ENCODE data around the gene ACOT9.
A peak's percentile ranks its signal among the peaks of the same experiment; 100 is the strongest.
"Not testable (repeated sequence)": the region's sequence is repeated elsewhere in the genome, so short reads cannot be mapped to it uniquely, and the experiment has no call there.

ACOT9 gene

GRCh38 chrX:23662187-23662586, 80.9 kb downstream of the ACOT9 start:
- no peak for DNase-seq
- Mint-ChIP-seq H3K36me3 (ENCODE audit: insufficient read depth) (peaks cover 2% of the 10 kb centered on the region), H3K27me3 (no peaks in the 10 kb centered on the region), H3K4me3 (no peak overlapping the region), H3K27ac (peak overlapping the region; percentile 3 to 6), H3K9me3 (no peaks in the 10 kb centered on the region), H3K4me1 (ENCODE audit: low read depth in 2 of 2) (peaks cover 10 to 18% of the 10 kb centered on the region in 2 donors)
- ATAC-seq (replicated peaks): peak; percentile 79

DNA sequence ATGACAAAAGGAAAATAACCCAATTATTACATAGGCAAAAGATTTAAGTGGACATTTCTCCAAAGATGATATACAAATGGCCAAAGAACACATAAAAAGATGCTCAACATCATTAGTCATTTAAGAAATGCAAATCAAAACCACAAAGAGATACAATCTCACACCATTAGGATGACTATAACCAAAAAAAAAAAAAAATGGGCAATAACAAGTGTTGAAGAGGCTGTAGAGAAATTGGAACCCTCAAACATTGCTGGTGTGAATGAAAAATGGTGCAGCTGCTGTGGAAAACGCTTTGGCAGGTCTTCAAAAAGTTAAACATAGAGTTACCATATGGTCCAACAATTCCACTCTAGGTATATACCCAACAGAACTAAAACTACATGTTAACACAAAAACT, 81.4 kb downstream of the ACOT9 start:
- Mint-ChIP-seq H3K9me3 (no peaks in the 10 kb centered on the region), H3K4me3 (no peak overlapping the region), H3K27me3 (no peaks in the 10 kb centered on the region), H3K36me3 (ENCODE audit: insufficient read depth) (no peaks in the 10 kb centered on the region), H3K4me1 (ENCODE audit: low read depth in 2 of 2) (peaks cover 9 to 18% of the 10 kb centered on the region in 2 donors), H3K27ac (peak overlapping the region in 1 of 2 donors; percentile 6)
- DNase-seq (no peak), ATAC-seq (replicated peaks) (peak; percentile 24)

DNA sequence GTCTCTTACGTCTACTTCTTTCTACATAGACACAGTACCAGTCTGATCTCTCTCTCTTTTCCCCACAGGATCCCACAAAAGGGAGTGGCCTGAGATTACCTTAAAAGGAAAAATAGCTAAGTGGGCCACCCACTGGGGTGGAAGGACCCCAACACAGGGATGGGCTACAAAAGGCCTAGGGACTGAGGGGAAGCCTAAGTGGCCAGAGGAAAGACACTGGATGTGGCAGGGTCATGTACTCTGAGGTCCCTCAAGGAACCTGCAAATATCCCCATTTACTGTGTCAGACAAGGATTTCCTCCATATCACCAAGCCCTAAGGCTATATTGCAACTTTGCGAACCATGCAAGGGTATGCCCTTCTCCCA, 82.3 kb downstream of the ACOT9 start:
- H3K4me3 Mint-ChIP-seq: no peak overlapping the region
- no peak overlapping the region for H3K27ac Mint-ChIP-seq
- H3K27me3 Mint-ChIP-seq: no peaks in the 10 kb centered on the region
- H3K9me3 Mint-ChIP-seq: no peaks in the 10 kb centered on the region
- no peaks in the 10 kb centered on the region for H3K36me3 Mint-ChIP-seq (ENCODE audit: insufficient read depth)
- H3K4me1 Mint-ChIP-seq (ENCODE audit: low read depth in 2 of 2): peaks cover 5 to 18% of the 10 kb centered on the region in 2 donors
- no peak for DNase-seq
- no peak for ATAC-seq (replicated peaks)

DNA sequence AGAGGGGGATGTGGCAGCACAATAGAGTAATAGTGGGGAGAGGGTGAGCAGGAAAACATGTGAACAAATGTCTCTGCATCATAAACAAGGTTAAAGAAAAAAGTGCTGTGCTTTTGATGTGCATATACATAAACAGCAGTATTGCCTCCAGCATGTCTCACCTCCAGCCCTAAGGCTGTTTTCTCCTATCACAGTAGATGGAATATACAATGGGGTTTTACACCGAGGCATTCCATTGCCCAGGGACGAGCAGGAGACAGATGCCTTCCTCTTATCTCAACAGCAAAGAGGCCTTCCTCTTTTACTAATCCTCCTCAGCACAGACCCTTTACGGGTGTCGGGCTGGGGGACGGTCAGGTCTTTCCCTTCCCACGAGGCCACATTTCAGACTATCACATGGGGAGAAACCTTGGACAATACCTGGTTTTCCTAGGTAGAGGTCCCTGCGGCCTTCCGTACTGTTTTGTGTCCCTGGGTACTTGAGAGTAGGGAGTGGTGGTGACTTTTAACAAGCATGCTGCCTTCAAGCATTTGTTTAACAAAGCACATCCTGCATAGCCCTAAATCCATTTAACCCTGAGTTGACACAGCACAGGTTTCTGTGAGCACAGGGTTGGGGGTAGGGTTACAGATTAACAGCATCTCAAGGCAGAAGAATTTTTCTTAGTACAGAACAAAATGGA, 82.9 kb downstream of the ACOT9 start:
- H3K27ac Mint-ChIP-seq; H3K36me3 Mint-ChIP-seq (ENCODE audit: insufficient read depth); H3K9me3 Mint-ChIP-seq; DNase-seq; ATAC-seq (replicated peaks); H3K4me3 Mint-ChIP-seq; H3K27me3 Mint-ChIP-seq: not testable (repeated sequence)
- H3K4me1 Mint-ChIP-seq (ENCODE audit: low read depth in 2 of 2): peaks cover 5 to 18% of the 10 kb centered on the region in 2 donors

GRCh38 chrX:23659339-23659738, 83.7 kb downstream of the ACOT9 start:
- no peak overlapping the region for H3K27ac Mint-ChIP-seq
- H3K4me3 Mint-ChIP-seq: no peak overlapping the region
- no peaks in the 10 kb centered on the region for H3K27me3 Mint-ChIP-seq
- ATAC-seq (replicated peaks): no peak
- no peaks in the 10 kb centered on the region for H3K36me3 Mint-ChIP-seq (ENCODE audit: insufficient read depth)
- no peaks in the 10 kb centered on the region for H3K9me3 Mint-ChIP-seq
- peaks cover 5 to 18% of the 10 kb centered on the region in 2 donors for H3K4me1 Mint-ChIP-seq (ENCODE audit: low read depth in 2 of 2)
- no peak for DNase-seq

DNA sequence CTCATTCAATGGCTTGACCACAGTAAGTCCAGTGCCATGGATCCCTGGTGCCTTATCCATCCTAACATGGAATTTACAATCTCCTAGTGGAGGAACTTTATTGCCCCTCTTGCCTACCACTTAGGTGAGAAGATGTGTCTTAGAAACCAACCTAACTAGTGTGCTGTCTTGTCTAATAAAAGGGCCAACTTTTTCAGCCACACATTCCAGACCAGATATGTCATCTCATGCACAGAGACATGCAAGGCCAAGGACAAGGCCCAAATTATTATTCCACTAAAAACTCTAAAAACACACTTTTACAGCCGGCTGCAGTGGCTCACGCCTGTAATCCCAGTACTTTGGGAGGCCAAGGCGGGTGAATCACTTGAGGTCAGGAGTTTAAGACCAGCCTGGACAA, 86.4 kb downstream of the ACOT9 start:
- no peaks in the 10 kb centered on the region for H3K27me3 Mint-ChIP-seq
- peaks cover 0 to 6% of the 10 kb centered on the region in 2 donors for H3K4me1 Mint-ChIP-seq (ENCODE audit: low read depth in 2 of 2)
- H3K36me3 Mint-ChIP-seq (ENCODE audit: insufficient read depth): no peaks in the 10 kb centered on the region
- H3K4me3 Mint-ChIP-seq: no peak overlapping the region
- no peak for ATAC-seq (replicated peaks)
- no peak for DNase-seq
- H3K9me3 Mint-ChIP-seq: no peaks in the 10 kb centered on the region
- no peak overlapping the region for H3K27ac Mint-ChIP-seq

- Mint-ChIP-seq H3K27ac (no peak overlapping the region), H3K4me3 (no peak overlapping the region), H3K36me3 (ENCODE audit: insufficient read depth) (no peaks in the 10 kb centered on the region), H3K4me1 (ENCODE audit: low read depth in 2 of 2) (peaks cover 0 to under 1% of the 10 kb centered on the region in 2 donors), H3K27me3 (no peaks in the 10 kb centered on the region), H3K9me3 (no peaks in the 10 kb centered on the region)
- DNase-seq: no peak
- ATAC-seq (replicated peaks): no peak
Observed at GRCh38 chrX:23656091-23656490, 87.0 kb downstream of the ACOT9 start.
